HTR-8/SVneo (cell line): ENCODE data around the gene ENTPD2.
"Not testable (repeated sequence)": the region's sequence is repeated elsewhere in the genome, so short reads cannot be mapped to it uniquely, and the experiment has no call there.

Experiments used
- DNase-seq: peaks from one replicate; pipeline ENCODE4 v3.0.0; 2011; ENCODE audit warnings: low spot score, mixed read lengths; ENCODE audit not compliant: insufficient read length
- FAIRE-seq: peaks from 2 replicates; lab custom pipeline; 2011; peaks lifted over from hg19 to GRCh38; lab: Jason Lieb, UNC

ENTPD2 gene

GRCh38 chr9:137066096-137066861 lies 12.4 kb upstream of the ENTPD2 start:
- DNase-seq (no peak), FAIRE-seq (no peak)

GRCh38 chr9:137065336-137065967 lies 11.6 kb upstream of the ENTPD2 start:
- FAIRE-seq: no peak

DNA sequence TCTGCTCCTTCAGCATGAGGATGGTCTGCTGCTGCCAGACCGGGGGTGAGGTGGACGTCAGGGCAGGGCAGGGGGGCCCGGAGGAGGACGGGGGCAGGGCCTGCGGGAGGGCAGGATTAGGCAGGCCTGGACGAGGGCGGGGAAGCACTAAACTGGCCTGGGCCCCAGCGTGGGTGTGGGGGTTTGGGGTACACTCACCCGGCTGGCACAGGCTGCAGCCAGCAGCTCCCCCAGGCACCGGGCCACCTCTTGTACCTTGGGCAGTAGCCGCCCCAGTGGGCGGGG lies 11.0 kb upstream of the ENTPD2 start:
- DNase-seq: no peak
- no peak for FAIRE-seq

More at GRCh38 chr9:137065336-137065967, 11.6 kb upstream of the ENTPD2 start:
- no peak for DNase-seq

GRCh38 chr9:137064027-137064879 lies 10.4 kb upstream of the ENTPD2 start:
- FAIRE-seq: peak; percentile 79
- no peak for DNase-seq

DNA sequence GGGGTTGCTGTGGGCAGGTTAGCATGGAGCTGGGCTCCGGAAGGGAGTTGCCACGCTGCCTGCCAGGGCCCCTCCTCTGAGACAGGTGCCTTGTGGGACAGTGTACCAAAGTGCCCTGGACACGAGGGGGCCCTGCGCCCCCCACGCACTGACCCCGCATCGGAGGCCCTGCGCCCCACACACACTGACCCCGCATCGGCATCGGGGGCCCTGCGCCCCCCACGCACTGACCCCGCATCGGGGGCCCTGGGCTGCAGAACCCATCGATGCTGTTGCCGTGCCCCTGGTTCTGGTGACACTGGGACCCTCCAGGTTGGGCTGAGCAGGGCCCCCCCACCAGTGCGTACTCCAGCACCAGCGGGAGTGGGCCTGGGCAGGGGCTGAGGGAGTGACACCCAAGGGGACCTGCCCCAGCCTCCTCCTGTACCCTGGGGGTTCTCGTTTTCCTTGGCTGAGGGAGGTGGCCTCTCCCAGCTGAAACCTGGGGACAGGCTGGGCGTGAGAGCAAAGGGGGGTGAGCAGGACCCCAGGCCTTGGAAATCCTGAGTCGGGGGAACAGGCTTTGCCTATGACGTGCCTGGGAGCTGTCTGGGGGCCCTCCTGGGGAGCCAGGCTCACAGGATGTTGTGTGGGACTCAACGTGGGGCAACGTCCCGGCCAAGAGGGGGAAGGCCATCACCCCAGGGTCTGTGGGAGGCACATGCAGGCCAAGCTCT lies 9.6 kb upstream of the ENTPD2 start:
- FAIRE-seq: no peak

DNA sequence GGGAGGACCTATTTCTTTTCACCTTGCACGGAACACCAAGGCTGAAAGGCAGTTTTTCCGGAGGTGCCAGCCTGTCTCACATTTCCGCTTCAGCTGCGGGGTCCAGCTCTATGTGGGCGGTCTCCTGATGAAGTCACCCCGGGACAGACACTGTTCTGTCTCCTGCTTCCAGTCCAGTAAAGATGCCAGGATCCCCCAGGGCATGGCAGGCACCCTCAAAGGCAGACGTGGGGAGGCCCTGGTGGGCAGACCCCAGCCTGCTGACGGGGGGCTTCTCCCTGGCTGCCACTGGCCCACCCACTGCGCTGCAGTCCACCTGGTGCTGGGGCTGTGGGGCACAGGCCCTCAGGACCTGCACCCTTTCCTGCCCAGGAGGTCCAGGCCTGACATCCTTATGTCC lies 8.9 kb upstream of the ENTPD2 start:
- not testable (repeated sequence) for FAIRE-seq, DNase-seq

More for the DNA sequence above, 9.6 kb upstream of the ENTPD2 start:
- DNase-seq: no peak

DNA sequence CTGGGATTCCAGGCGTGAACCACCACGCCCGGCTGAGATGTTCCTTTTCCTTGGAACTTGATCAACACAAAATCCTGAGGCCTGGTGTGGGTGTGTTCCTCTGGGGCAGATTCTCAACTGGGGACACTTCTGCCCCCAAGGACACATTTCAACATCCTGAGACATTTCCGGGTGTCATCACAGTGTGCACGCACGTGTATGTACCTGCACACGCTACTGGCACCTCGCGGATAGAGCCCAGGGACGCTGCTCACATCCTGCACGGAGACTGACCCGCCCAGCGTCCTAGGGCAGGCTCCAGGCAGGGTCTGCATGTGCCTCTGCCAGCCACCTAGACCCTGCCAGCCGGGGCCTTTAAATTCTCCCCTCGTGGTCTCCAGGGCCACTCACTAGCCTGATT lies 8.5 kb upstream of the ENTPD2 start:
- no peak for FAIRE-seq
- no peak for DNase-seq

- no peak for DNase-seq
- no peak for FAIRE-seq
Measured at GRCh38 chr9:137058521-137059234, 4.8 kb upstream of the ENTPD2 start.

GRCh38 chr9:137057545-137057944 lies 3.7 kb upstream of the ENTPD2 start:
- FAIRE-seq: no peak

DNA sequence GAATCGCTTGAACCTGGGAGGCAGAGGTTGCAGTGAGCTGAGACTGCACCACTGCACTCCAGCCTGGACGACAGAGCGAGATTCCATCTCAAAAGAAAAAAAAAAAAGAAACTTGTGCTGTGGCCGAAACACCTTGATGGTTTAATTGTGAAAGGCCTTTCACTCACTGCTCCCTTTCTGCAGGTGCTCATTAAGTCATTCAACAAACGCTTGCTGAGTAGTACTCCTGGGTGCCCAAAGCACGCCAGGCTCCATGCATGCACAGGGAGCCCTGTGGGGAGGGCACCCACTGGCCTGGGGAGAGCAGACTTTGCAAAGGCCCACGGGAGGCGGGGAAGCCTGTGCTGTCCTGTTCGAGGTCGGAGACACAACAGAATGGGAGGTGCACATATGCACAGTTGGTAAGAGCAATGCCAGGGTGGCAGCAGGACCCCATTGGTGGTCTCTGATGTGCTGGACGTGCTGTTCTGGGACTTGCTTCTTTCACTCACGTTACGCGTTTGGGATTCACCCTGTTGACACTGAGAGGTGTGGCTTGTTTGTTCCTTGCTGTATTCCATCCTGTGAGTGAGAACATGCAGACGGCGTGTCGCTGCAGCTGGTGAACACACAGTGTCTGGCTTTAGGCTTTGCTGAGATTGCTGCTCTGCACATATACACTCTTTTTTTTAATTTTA lies 3.0 kb upstream of the ENTPD2 start:
- DNase-seq (no peak), FAIRE-seq (no peak)

More at GRCh38 chr9:137057545-137057944, 3.7 kb upstream of the ENTPD2 start:
- DNase-seq: no peak

- FAIRE-seq (no peak), DNase-seq (no peak)
Measured at GRCh38 chr9:137055385-137056364, 1.8 kb upstream of the ENTPD2 start.

- no peak for FAIRE-seq
Measured at GRCh38 chr9:137054932-137055384, 1.1 kb upstream of the ENTPD2 start.

GRCh38 chr9:137052998-137053943 lies 590 bp downstream of the ENTPD2 start:
- DNase-seq (no peak), FAIRE-seq (no peak)

More at GRCh38 chr9:137054932-137055384, 1.1 kb upstream of the ENTPD2 start:
- no peak for DNase-seq

GRCh38 chr9:137052293-137052692 lies 1.6 kb downstream of the ENTPD2 start:
- DNase-seq (no peak), FAIRE-seq (no peak)

DNA sequence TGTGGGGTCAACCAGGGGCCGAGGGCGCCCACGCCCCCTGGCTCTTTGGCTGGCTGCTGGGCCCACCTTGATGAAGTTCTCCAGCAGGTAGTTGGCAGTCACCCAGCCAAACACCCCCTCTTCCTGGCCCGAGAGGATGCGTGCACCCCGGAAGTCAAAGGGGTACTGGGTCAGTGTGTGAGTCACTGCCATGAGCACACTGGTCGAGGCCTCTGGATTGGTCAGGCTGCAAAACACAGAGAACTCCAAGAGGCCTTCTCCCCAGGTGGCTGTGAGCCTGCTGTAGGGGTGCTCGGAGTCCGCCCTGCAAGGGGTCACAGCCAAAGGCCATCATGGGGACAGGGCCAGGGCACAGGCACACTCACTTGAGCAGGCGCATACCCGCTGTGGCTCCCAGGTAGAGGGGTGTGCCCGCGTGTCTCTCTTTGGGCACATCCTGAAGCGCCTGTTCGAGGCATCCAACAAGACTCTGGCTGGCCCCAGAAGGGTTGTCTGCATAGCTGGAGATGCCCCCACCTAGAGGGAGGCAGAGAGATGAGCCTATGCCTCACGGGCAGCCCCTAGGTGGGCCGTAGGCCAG lies 2.6 kb downstream of the ENTPD2 start:
- DNase-seq (no peak), FAIRE-seq (no peak)

GRCh38 chr9:137050570-137050969 lies 3.3 kb downstream of the ENTPD2 start:
- FAIRE-seq: no peak
- DNase-seq: no peak
